GM18505 (cell line): ENCODE results near the gene CAPG.

ENCODE experiments used
- ATAC-seq: cut with Tn5 transposase; IDR thresholded peaks from one replicate; pipeline ENCODE4 v1.9.1; 2021; ENCODE audit not compliant: unreplicated experiment
- POLR2A ChIP-seq: IDR thresholded peaks from 4 replicates; pipeline ENCODE4 v1.6.1; 2011; ENCODE audit warnings: borderline replicate concordance; ENCODE audit not compliant: insufficient read depth, insufficient read length; ENCODE audit errors: extremely low read depth

CAPG gene

GRCh38 chr2:85435981-85436835 is 26.0 kb upstream of the CAPG start:
- TF ChIP-seq POLR2A = no peak
- ATAC-seq = no peak

GRCh38 chr2:85435220-85435958 is 25.2 kb upstream of the CAPG start:
- ATAC-seq = no peak
- no peak for TF ChIP-seq POLR2A

DNA sequence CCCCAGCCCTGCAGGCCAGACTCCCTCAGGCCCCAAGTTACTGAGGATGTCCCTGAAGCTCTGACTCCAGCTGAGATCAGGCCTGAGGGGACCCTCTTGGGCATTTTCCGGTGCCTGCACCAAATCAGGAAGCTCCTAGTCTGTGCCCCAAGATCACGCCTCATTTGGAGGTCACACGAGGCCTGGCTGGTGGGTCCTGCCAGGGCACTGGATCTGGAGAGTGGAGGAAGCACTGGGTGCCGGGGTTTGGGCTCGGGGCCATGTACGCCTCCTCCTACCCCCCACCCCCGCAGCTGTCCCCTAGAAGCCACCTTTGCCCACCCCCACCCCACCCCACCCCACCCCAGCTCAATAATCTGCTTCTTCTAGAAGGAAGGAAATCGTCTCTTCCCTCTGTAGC is 24.5 kb upstream of the CAPG start:
- TF ChIP-seq POLR2A = no peak
- ATAC-seq = no peak

DNA sequence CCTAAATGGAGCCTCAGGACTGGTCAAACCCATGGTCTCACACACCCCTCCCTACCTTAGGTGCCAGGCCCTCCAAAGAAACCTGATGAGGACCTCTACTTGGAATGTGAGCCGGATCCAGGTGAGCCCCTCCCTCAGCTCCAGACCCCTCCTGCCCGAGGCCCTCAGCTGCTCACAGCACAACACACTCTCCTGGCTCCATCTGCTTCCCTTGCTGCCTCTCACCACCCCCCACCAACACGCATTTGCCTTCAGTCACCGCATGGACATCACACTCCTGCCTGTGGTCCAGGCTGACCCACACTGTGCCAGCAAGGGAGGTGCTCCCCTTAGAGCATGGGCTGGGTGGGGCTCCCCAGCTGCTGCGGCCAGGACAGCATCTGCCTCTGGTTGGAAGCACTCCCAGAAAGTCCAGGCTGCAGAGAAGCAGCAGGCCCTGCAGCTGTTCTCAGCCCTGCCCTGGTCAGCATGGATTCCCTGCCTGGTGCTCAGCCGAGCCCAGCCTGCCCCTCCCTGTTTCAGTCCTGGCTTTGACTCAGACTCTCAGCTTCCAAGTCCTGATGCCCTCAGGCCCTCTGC is 23.4 kb upstream of the CAPG start:
- ATAC-seq = no peak
- TF ChIP-seq POLR2A = no peak

DNA sequence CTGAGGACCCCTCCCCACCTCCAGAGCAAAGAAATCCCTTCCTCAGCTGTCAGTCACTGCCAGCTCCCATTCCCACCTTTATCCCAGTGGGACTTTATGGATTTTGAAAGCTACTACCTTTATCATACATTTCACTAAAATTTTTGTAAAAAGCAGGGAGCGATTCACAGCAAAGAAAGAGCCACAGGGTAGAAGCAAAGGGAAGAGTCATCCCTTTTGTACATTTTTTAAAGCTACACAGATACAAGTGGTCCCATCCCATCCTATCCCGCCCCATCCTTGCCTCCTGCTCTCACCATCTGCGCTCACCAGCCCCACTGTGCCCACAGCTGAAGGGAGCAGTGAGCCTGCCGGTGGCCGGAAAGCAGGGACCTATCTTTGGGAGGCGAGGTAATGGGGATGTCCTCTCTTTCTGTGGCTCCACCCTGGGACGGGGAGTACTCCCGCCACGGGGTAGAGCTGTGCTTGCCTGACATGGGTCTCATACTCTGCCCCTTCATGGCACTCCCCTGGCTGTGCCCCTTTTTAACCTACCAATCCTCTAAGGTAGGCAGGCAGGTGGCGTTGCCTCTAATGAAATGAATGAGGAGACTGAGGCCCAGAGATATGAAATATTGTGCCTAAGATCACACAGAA is 21.5 kb upstream of the CAPG start:
- ATAC-seq = no peak
- no peak for TF ChIP-seq POLR2A

GRCh38 chr2:85430752-85431569 is 20.8 kb upstream of the CAPG start:
- TF ChIP-seq POLR2A = no peak
- ATAC-seq = no peak

DNA sequence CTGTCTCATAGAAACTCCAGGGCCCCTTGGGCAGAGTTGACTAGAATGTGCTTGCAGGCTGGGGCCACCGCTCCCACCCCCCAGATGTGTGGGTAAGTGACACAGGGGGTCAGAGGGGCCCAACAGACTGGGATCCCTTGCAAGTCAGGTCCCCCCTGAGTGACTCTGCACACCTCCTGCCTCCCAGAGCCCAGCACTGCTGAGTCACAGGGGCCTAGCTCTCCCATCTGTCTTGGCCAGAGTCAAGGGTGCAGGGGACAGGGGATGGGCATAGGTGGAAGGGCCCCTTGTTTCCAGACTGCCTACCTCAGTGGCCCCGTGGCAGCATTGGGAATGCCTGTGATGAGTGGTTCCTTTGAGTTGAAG is 19.7 kb upstream of the CAPG start:
- TF ChIP-seq POLR2A = no peak
- no peak for ATAC-seq

GRCh38 chr2:85429213-85429923 is 19.2 kb upstream of the CAPG start:
- no peak for TF ChIP-seq POLR2A
- ATAC-seq = no peak

- no peak for TF ChIP-seq POLR2A
- ATAC-seq = no peak
These were observed 18.2 kb upstream of the CAPG start for GRCh38 chr2:85428343-85428881.

DNA sequence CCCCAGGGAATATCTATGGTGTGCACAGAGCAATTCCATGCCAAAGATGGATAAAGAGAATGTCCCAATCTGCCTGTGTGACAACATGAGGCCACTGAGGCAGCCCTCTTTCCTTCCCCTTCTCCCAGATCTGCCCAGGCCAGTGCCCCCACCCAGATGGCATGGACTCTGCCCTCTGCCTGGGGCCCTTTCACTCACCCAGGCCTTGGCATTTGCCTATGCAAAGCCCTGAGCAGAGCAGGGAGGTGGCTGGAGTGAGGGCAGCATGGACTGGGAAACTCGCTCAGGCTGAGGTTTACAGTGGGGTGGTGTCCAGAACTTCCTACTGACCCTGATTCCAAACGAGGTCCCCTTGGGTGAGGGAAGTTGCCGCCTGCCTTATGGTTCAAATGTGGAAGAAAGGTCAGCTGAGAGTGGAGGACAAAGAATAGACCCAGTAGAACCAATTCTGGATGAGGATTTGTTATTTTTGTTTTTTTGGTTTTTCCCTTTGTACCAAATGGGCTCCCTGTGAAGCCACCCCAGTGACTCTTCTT is 17.2 kb upstream of the CAPG start:
- no peak for ATAC-seq
- no peak for TF ChIP-seq POLR2A

- TF ChIP-seq POLR2A = no peak
- no peak for ATAC-seq
These were observed 15.4 kb upstream of the CAPG start for GRCh38 chr2:85425588-85425987.

DNA sequence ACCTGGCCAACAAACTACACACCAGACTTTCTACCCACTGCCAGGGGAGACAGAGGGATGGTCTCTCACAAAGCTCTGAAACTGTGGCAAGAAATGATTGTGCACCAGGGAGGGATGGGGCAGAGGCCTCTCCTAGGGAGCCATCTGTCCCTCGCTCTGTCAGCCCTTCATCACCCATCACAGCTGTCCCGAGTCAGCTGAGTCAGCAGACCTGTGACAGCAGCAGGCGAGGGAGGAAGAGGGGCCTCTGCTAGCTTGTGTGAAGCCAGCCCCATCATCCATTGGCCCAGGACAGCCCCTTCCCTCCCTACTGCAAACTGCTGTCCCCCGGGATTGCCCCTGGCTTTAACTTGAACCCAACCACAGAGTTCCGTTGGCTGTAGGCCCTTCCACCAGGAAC is 13.4 kb upstream of the CAPG start:
- ATAC-seq = no peak
- TF ChIP-seq POLR2A = no peak
